Stimulated activated CD4-positive, alpha-beta T cell treated with anti-CD3 and anti-CD28 coated beads, TNF-alpha, amount 100 ng/mL, for 48 hours (primary cell): ENCODE data around the gene RUFY3.
A peak's percentile ranks its signal among the peaks of the same experiment; 100 is the strongest.
"Not testable (repeated sequence)": the region's sequence is repeated elsewhere in the genome, so short reads cannot be mapped to it uniquely, and the experiment has no call there.

Experiments
- DNase-seq, 3 donors: peaks; one replicate each; pipeline ENCODE4 v3.0.0-alpha.2; 2020; ENCODE audit warnings: low read depth in 3 of 3

The RUFY3 gene

GRCh38 chr4:70706044-70706461 is 15.7 kb upstream of the RUFY3 start:
- no peak for DNase-seq

GRCh38 chr4:70706516-70706915 is 15.2 kb upstream of the RUFY3 start:
- no peak for DNase-seq

- DNase-seq, result no peak
Measured at GRCh38 chr4:70709611-70710205, 12.1 kb upstream of the RUFY3 start.

GRCh38 chr4:70711599-70711998 is 10.2 kb upstream of the RUFY3 start:
- no peak for DNase-seq

- DNase-seq, result no peak
Measured at GRCh38 chr4:70712150-70712549, 9.6 kb upstream of the RUFY3 start.

- no peak for DNase-seq
Measured at GRCh38 chr4:70712604-70713452, 8.9 kb upstream of the RUFY3 start.

- DNase-seq, result no peak
Measured at GRCh38 chr4:70713453-70714078, 8.2 kb upstream of the RUFY3 start.

GRCh38 chr4:70714079-70714887 is 7.5 kb upstream of the RUFY3 start:
- no peak for DNase-seq

GRCh38 chr4:70715097-70715496 is 6.7 kb upstream of the RUFY3 start:
- no peak for DNase-seq

GRCh38 chr4:70718811-70719604 is 2.8 kb upstream of the RUFY3 start:
- no peak for DNase-seq

- no peak for DNase-seq
Measured at GRCh38 chr4:70722199-70722791, 531 bp downstream of the RUFY3 start.

GRCh38 chr4:70724463-70724862 is 2.7 kb downstream of the RUFY3 start:
- DNase-seq, result no peak

- no peak for DNase-seq
Measured at GRCh38 chr4:70725633-70726032, 3.9 kb downstream of the RUFY3 start.

- not testable (repeated sequence) for DNase-seq
Measured at GRCh38 chr4:70726515-70726914, 4.8 kb downstream of the RUFY3 start.

GRCh38 chr4:70728091-70728490 is 6.3 kb downstream of the RUFY3 start:
- no peak for DNase-seq

GRCh38 chr4:70732878-70733277 is 11.1 kb downstream of the RUFY3 start:
- DNase-seq, result not testable (repeated sequence)

GRCh38 chr4:70734168-70734954 is 12.6 kb downstream of the RUFY3 start:
- DNase-seq, result no peak

- no peak for DNase-seq
Measured at GRCh38 chr4:70734971-70735370, 13.2 kb downstream of the RUFY3 start.

GRCh38 chr4:70735915-70736314 is 14.2 kb downstream of the RUFY3 start:
- peak in 1 of 3 donors; percentile 23 for DNase-seq

- no peak for DNase-seq
Measured at GRCh38 chr4:70737006-70737405, 15.2 kb downstream of the RUFY3 start.
